ENCODE data around the gene PROCR. TPM values are rescaled to one million over a fixed set of nuclear protein-coding genes. Genes with fewer than 3 reads are reported as not detected.

The PROCR gene
- total and polyA plus RNA-seq, 9 donors = 31.1 to 51.9 (median 45.1) TPM

- Histone ChIP-seq H3K4me1 (ENCODE audit: control insufficient read depth, insufficient read depth, low read length) (no peaks in the 10 kb centered on the region), H3K27me3 (ENCODE audit: control insufficient read depth, insufficient read depth, low read length) (no peaks in the 10 kb centered on the region), H3K9me3 (replicated peaks; ENCODE audit: control insufficient read depth, low read depth, low read length) (no peaks in the 10 kb centered on the region), H3K36me3 (ENCODE audit: control insufficient read depth, insufficient read depth, low read length) (no peaks in the 10 kb centered on the region), H3K27ac (ENCODE audit: low read length) (no peak overlapping the region), H3K4me3 (ENCODE audit: low read length) (no peak overlapping the region)
- 81% methylated on average over 2 of the region's 12 CpGs for WGBS (ENCODE audit: insufficient coverage)
- DNase-seq = no peak
These were observed 43.4 kb downstream of the PROCR start for GRCh38 chr20:35215066-35215956.

DNA sequence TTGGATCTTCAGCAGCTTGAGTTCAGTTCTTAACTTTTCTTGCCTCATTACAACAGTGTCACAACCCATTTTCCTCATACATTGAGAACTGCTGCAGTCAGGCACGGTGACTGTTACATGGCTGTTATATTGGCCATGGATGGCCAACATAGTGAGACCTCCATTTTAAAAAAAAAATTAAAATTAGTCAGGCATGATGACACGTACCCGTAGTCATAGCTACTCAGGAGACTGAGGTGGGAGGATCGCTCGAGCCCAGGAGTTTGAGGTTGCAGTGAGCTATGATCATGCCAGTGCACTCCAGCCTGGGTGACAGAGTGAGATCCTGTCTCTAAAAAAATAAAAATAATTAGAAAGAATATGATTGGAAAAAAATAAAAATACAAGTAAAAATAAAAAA, 44.7 kb downstream of the PROCR start:
- no CpG with 5 or more reads among the region's 5 CpGs for WGBS (ENCODE audit: insufficient coverage)
- H3K9me3 ChIP-seq (replicated peaks; ENCODE audit: control insufficient read depth, low read depth, low read length) = no peaks in the 10 kb centered on the region

DNA sequence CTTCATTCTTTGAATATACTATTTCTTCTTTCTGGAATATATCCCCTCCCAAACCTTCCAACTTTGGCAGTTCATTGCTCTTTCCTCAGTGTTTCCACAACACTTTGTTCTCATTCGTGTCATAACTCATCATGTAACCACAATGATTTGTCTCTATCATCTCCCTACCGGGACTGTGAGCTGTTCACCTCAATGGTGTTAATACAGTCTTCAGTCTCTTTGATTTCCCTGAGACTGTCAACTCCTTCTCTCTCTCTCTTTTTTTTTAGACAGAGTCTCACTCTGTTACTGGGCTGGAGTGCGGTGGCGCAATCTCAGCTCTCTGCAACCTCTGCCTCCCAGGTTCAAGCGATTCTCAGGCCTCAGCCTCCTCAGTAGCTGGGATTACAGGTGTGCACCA, 52.1 kb downstream of the PROCR start:
- Histone ChIP-seq H3K36me3 (ENCODE audit: control insufficient read depth, insufficient read depth, low read length) (no peaks in the 10 kb centered on the region), H3K4me1 (ENCODE audit: control insufficient read depth, insufficient read depth, low read length) (peaks cover 7% of the 10 kb centered on the region), H3K27me3 (ENCODE audit: control insufficient read depth, insufficient read depth, low read length) (peaks cover 17% of the 10 kb centered on the region), H3K9me3 (replicated peaks; ENCODE audit: control insufficient read depth, low read depth, low read length) (no peaks in the 10 kb centered on the region), H3K27ac (ENCODE audit: low read length) (no peak overlapping the region), H3K4me3 (ENCODE audit: low read length) (no peak overlapping the region)
- DNase-seq = no peak
- 91% methylated on average over 5 of the region's 5 CpGs for WGBS (ENCODE audit: insufficient coverage)

More for the DNA sequence above, 44.7 kb downstream of the PROCR start:
- no peak for DNase-seq
- Histone ChIP-seq H3K27me3 (ENCODE audit: control insufficient read depth, insufficient read depth, low read length) (no peaks in the 10 kb centered on the region), H3K36me3 (ENCODE audit: control insufficient read depth, insufficient read depth, low read length) (no peaks in the 10 kb centered on the region), H3K27ac (ENCODE audit: low read length) (no peak overlapping the region), H3K4me3 (ENCODE audit: low read length) (no peak overlapping the region), H3K4me1 (ENCODE audit: control insufficient read depth, insufficient read depth, low read length) (no peaks in the 10 kb centered on the region)

DNA sequence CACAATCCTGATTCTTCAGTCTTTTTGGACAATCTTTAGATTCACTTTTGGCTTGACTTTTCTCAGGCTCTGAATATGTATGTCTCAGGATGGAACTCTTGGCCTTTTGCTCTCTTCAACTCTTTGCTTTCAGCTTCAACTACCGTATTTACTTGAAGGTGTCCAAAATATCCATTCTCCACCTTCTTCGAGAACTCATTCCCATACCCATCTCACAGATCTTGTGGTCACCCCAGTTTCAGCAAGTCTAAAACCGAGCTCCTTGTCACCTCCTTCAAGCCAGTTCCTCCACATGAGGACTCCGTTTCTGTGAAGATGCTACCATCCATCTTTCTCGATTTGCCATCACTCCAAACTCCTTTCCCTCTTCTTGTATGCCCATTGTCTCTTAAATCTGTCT, 52.7 kb downstream of the PROCR start:
- no peak for DNase-seq
- no peaks in the 10 kb centered on the region for H3K36me3 ChIP-seq (ENCODE audit: control insufficient read depth, insufficient read depth, low read length)
- WGBS (ENCODE audit: insufficient coverage) = 92% methylated on average over 5 of the region's 5 CpGs
- no peak overlapping the region for H3K27ac ChIP-seq (ENCODE audit: low read length)
- H3K27me3 ChIP-seq (ENCODE audit: control insufficient read depth, insufficient read depth, low read length) = peaks cover 17% of the 10 kb centered on the region
- H3K4me3 ChIP-seq (ENCODE audit: low read length) = no peak overlapping the region
- H3K4me1 ChIP-seq (ENCODE audit: control insufficient read depth, insufficient read depth, low read length) = peaks cover 7% of the 10 kb centered on the region
- H3K9me3 ChIP-seq (replicated peaks; ENCODE audit: control insufficient read depth, low read depth, low read length) = no peaks in the 10 kb centered on the region

DNA sequence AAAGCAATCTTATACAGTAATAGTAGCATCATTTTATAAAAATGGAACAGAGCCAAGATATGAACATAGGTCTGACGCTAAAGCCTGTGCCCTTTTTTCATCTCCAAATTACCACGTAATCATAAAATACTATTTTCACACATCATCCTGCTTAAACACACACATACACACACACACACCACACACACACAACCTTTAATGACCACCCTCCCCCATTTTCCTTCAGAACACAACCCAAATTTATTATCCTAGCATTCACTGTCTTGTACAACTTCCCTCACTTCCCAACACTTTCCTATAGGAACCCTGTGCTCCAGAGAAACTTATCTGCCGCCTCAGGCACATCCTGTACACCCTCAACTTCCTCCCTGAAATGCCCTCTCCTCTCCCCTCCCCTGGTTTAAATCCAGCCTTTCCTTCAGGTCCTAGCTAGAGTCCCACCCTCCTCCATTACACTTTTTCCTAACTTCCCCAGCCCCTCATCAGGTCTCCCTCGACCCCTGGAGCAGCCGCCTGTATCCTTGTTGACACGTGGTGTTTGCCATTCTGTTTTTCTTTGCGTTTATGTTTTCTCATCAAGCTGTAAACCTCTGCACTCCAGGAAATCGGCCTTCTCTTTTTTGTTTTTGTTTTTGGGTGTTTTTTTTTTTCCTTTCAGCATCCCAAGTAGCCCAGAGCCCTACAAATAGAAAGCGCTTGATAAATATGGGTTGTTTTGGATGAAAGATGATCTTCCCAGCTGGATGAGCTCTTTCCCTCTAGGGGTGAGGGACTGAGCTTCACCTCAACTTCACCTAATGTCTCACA, 53.6 kb downstream of the PROCR start:
- Histone ChIP-seq H3K27ac (ENCODE audit: low read length) (no peak overlapping the region), H3K9me3 (replicated peaks; ENCODE audit: control insufficient read depth, low read depth, low read length) (no peaks in the 10 kb centered on the region), H3K4me3 (ENCODE audit: low read length) (no peak overlapping the region), H3K4me1 (ENCODE audit: control insufficient read depth, insufficient read depth, low read length) (peaks cover 7% of the 10 kb centered on the region), H3K27me3 (ENCODE audit: control insufficient read depth, insufficient read depth, low read length) (peaks cover 17% of the 10 kb centered on the region), H3K36me3 (ENCODE audit: control insufficient read depth, insufficient read depth, low read length) (no peaks in the 10 kb centered on the region)
- DNase-seq = peak; percentile 12
- 61% methylated on average over 3 of the region's 9 CpGs for WGBS (ENCODE audit: insufficient coverage)

GRCh38 chr20:35226126-35226883, 54.4 kb downstream of the PROCR start, which contains the start of gene MMP24:
Gene MMP24, plus strand, starts transcription at chr20:35226690. Its CDS starts 49 bp downstream, at chr20:35226739.
- Histone ChIP-seq H3K27me3 (ENCODE audit: control insufficient read depth, insufficient read depth, low read length) (peaks cover 17% of the 10 kb centered on the region), H3K4me1 (ENCODE audit: control insufficient read depth, insufficient read depth, low read length) (peaks cover 7% of the 10 kb centered on the region), H3K4me3 (ENCODE audit: low read length) (no peak within 1 kb of the TSS), H3K27ac (ENCODE audit: low read length) (no peak within 1 kb of the TSS), H3K36me3 (ENCODE audit: control insufficient read depth, insufficient read depth, low read length) (no peaks in the 10 kb centered on the region), H3K9me3 (replicated peaks; ENCODE audit: control insufficient read depth, low read depth, low read length) (no peaks in the 10 kb centered on the region)
- DNase-seq = no peak
- under 1% methylated on average over 60 of the region's 70 CpGs for WGBS (ENCODE audit: insufficient coverage)

Other genes starting within 250 kb of the PROCR start
- gene GSS, start 216.3 kb upstream of the PROCR start, total RNA-seq = 29.1 TPM
- 10 to 100 TPM; 26.1 to 34.0 (median 29.5) TPM for gene GSS, start 216.3 kb upstream of the PROCR start, polyA plus RNA-seq (ENCODE audit: insufficient read depth in 1 of 8, insufficient read length in 8 of 8, low replicate concordance in 1 of 8)
- gene MYH7B, start 216.2 kb upstream of the PROCR start, total RNA-seq = 21.7 TPM
- gene MYH7B, start 216.2 kb upstream of the PROCR start, polyA plus RNA-seq (ENCODE audit: insufficient read depth in 1 of 8, insufficient read length in 8 of 8, low replicate concordance in 1 of 8) = 100 to 1,000 TPM in 2 of 8 donors, 10 to 100 TPM in 6; 62.6 to 138 (median 79.1) TPM
- 28.6 TPM for gene TRPC4AP, start 79.3 kb upstream of the PROCR start, total RNA-seq
- gene TRPC4AP, start 79.3 kb upstream of the PROCR start, polyA plus RNA-seq (ENCODE audit: insufficient read depth in 1 of 8, insufficient read length in 8 of 8, low replicate concordance in 1 of 8) = 10 to 100 TPM; 46.6 to 61.0 (median 56.7) TPM
- gene EDEM2, start 24.7 kb upstream of the PROCR start, total RNA-seq = 9.4 TPM
- 10 to 100 TPM in 3 of 8 donors, 1 to 10 TPM in 5; 7.4 to 10.8 (median 9.5) TPM for gene EDEM2, start 24.7 kb upstream of the PROCR start, polyA plus RNA-seq (ENCODE audit: insufficient read depth in 1 of 8, insufficient read length in 8 of 8, low replicate concordance in 1 of 8)
- 0.27 TPM for gene MMP24, start 54.6 kb downstream of the PROCR start, total RNA-seq
- gene MMP24, start 54.6 kb downstream of the PROCR start, polyA plus RNA-seq (ENCODE audit: insufficient read depth in 1 of 8, insufficient read length in 8 of 8, low replicate concordance in 1 of 8) = under 1 TPM; 0.28 to 0.61 (median 0.36) TPM
- 8.8 TPM for gene MMP24OS, start 106.0 kb downstream of the PROCR start, total RNA-seq
- 10 to 100 TPM; 19.6 to 33.9 (median 23.4) TPM for gene MMP24OS, start 106.0 kb downstream of the PROCR start, polyA plus RNA-seq (ENCODE audit: insufficient read depth in 1 of 8, insufficient read length in 8 of 8, low replicate concordance in 1 of 8)
- gene EIF6, start 112.7 kb downstream of the PROCR start, total RNA-seq = 73.9 TPM
- gene EIF6, start 112.7 kb downstream of the PROCR start, polyA plus RNA-seq (ENCODE audit: insufficient read depth in 1 of 8, insufficient read length in 8 of 8, low replicate concordance in 1 of 8) = 100 to 1,000 TPM in 1 of 8 donors, 10 to 100 TPM in 7; 70.4 to 105 (median 85.2) TPM
- not detected for gene FAM83C, start 120.4 kb downstream of the PROCR start, total RNA-seq
- gene FAM83C, start 120.4 kb downstream of the PROCR start, polyA plus RNA-seq (ENCODE audit: insufficient read depth in 1 of 8, insufficient read length in 8 of 8, low replicate concordance in 1 of 8) = 1 to 10 TPM in 1 of 8 donors, under 1 TPM in 1, not detected in 6; 0.11 to 2.1 TPM
- 33.5 TPM for gene UQCC1, start 239.9 kb downstream of the PROCR start, total RNA-seq
- 10 to 100 TPM; 33.2 to 43.8 (median 37.7) TPM for gene UQCC1, start 239.9 kb downstream of the PROCR start, polyA plus RNA-seq (ENCODE audit: insufficient read depth in 1 of 8, insufficient read length in 8 of 8, low replicate concordance in 1 of 8)